ENCODE data around the gene TTC12.

The TTC12 gene

DNA sequence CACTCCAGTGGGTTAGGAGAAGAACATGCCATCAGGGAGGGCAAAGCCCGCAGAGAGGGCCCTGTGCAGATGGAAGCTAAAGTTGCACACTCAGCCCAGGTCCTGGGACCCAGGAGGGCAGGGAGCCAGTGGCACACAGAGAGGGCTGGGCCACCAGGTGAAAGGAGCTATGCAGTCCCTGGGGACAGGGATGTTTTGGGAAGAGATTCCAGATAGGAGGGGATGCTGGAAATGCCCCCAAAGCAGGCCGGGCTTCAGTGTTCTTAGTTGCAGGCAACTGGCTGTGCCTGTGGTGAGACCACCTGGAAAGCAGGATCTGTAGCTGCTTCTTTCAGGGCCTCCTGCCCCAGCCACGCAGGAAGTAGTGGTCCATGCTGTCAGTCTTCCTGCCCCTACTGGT is 92.8 kb downstream of the TTC12 start:
- DNase-seq (ENCODE audit: low spot score) = no peak

DNA sequence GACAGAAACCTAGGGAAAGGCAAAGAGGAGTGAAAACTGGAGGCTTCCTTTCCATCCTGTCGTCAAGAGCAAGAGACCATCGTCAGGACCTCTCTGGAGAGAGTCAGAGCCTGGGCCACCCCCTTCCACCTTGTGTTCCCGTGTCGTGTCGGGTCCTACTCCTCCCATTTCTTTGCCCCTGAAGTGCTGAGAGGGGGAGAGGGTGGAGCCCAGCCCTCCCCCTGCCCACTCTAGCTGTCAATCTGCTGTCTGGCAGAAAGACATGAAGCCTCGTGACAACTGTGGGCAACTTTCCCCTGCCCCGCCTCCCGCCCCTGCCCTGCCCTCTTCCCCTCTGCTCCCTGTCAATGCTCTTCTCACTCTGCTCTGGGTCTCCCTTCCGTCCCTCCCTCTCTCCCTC is 93.8 kb downstream of the TTC12 start:
- DNase-seq (ENCODE audit: low spot score) = no peak

DNA sequence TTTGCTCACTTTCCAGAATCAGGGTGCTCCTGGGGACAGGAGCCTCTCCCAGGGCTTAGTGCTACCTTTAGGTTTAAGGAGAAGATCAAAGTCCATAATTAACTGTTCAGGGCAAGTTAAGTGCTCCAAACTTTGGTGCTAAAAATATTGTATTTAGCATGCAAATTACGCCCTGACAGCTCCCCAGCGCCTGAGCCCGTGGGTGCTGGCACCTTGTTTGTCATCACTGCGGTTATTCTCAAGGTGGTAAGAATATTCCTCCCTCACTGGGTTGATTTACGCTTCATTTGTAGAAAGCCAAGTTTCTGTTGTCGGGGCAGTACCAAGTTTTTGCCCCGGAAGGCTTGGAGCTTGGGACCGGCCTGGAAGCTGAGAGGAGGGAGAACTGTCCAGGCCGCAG is 94.5 kb downstream of the TTC12 start:
- DNase-seq (ENCODE audit: low spot score) = no peak

DNA sequence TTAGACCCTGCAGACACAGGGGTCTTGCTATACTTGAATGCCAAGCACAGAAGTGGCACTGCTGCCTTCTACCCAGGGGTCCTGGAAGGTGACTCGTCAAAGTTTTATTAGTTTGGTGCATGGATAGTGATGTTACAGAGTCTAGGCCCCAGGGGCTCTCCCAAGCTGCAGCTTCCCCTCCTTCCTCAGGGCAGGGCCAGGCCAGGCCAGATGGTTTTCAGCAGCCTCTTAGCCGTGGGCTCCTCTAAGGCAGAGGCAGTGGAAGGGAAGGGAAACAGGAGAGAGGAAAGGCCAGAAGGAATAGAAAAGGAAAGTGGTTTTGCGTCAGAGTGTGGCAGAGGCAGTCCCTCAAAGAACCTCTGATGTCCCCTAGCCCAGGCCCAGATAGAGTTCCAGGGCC is 95.1 kb downstream of the TTC12 start:
- no peak for DNase-seq (ENCODE audit: low spot score)

DNA sequence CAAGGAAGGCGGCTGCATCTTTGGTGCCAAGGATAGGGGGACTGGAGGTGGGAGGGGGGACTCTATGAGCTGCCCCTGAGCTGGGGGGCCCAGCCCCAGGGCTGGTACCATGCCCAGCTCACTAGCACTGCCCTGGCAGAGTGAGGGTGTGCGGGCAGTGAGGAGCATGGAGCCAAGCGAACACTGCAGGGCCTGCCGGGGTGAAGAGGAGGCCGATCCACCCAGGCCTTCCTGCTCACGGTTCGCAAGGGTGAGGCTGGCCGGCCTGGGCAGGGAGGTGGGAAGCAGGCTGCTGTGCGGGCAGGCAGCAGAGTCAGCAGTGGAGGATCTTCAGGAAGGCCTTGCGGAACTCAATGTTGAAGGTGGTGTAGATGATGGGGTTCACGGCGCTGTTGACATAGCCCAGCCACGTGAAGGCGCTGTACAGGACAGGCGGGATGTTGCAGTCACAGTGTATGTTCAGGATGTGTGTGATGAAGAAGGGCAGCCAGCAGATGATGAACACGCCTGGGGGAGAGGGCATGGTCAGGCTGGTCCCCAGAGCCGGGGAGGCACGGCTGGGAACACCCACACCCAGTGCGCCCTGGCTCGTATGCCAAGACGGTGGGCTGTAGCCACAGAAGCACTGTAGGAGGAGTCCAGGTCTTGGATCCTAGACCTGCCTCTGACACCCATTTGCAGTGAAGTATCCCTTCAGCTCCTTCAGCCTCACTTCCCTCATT is 96.2 kb downstream of the TTC12 start:
- no peak for DNase-seq (ENCODE audit: low spot score)

DNA sequence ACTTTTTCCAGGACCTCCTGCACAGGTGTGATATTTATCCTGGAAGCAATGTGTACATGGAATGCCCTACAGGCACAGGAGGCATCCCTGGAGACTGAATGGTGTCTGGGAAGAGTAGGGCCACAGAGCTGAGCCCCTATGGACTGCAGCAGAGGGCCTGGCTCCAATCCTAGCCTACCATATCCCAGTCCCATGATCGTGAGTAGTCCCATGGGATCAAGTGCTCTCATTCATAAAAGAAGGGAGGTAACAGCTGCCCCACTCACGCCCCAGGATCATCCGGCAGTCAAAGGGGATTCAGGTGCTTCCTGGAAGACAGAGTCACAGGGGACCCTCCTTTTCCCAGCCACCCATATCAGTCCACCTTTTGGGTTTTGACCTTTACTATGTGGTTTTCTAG is 97.2 kb downstream of the TTC12 start:
- DNase-seq (ENCODE audit: low spot score) = no peak

DNA sequence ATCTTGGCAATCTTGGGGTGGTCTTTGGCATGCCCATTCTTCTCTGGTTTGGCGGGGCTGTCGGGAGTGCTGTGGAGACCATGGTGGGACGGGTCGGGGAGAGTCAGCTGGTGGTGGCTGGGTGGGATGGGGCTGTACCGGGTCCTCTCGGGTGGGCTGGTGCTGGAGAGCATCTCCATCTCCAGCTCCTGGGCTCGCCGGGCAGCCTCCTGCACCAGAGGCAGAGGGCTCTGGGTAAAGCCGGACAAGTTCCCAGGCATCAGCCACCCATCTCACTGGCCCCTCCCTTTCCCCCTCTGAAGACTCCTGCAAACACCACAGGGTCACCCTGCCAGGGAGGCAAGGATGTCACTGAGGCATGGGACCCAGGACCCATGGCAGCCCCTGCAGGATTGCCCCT is 98.3 kb downstream of the TTC12 start:
- no peak for DNase-seq (ENCODE audit: low spot score)

DNA sequence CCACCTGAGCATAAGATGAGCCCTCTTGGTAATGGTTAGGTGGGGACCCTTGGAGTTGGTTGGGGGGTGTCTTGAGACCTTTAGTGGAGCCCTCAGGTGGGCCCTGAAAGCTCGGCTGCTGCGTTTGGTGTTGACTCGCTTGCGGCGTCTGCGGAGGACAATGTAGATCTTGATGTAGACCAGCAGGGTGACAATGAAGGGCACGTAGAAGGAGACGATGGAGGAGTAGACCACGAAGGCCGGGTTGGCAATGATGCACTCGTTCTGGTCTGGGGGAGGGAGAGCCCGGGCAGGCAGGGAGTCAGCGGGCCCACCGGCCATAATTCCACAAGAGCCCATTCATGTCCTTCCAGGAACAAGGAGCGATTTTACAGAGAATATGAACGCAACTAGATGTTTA is 101.0 kb downstream of the TTC12 start:
- DNase-seq (ENCODE audit: low spot score) = no peak

Data from hepatic stellate cell (primary cell).